HepG2 (cell line): ENCODE results near the gene IL6R. TPM values are rescaled to one million over a fixed set of nuclear protein-coding genes. Genes with fewer than 3 reads are reported as not detected.

Source experiments
- BCL6 ChIP-seq: IDR thresholded peaks from 2 replicates; pipeline ENCODE4 v1.6.1; 2016; ENCODE audit warnings: missing genetic modification reagents, missing compliant biosample characterization
- DBP ChIP-seq: sonication (generic); formaldehyde crosslinking; IDR thresholded peaks from 2 replicates; pipeline ENCODE4 v1.4.0; 2020; ENCODE audit warnings: missing genetic modification reagents; ENCODE audit errors: not compliant biosample characterization
- DNMT1 ChIP-seq: sonication (generic); formaldehyde crosslinking; IDR thresholded peaks from 2 replicates; pipeline ENCODE4 v1.5.1; 2020; ENCODE audit warnings: mild to moderate bottlenecking, missing genetic modification reagents
- HIVEP1 ChIP-seq: sonication (generic); formaldehyde crosslinking; IDR thresholded peaks from 2 replicates; pipeline ENCODE4 v1.4.0; 2020; ENCODE audit warnings: mild to moderate bottlenecking, missing genetic modification reagents
- JDP2 ChIP-seq: sonication (generic); formaldehyde crosslinking; IDR thresholded peaks from 2 replicates; pipeline ENCODE4 v1.8.1; 2022; ENCODE audit warnings: missing genetic modification reagents, borderline replicate concordance
- KLF16 ChIP-seq, 2 experiments: sonication (generic) in 1 of 2; formaldehyde crosslinking in 1 of 2; IDR thresholded peaks; 2 replicates each; pipeline versions ENCODE4 v1.6.1 to v1.8.0; 2016 to 2023; ENCODE audit warnings: missing genetic modification reagents in 2 of 2, missing compliant biosample characterization in 1 of 2
- MAFK ChIP-seq, 2 experiments: IDR thresholded peaks in 1 of 2; conservative IDR thresholded peaks in 1 of 2; 2 replicates each; pipeline ENCODE4 v1.6.1; 2011; ENCODE audit warnings: improper control_type of control experiment in 2 of 2, low read length in 2 of 2
- NONO ChIP-seq, 2 experiments: fragments of 450-650 bp in 1 of 2; sonication (generic) in 1 of 2; formaldehyde crosslinking in 1 of 2; IDR thresholded peaks in 1 of 2; conservative IDR thresholded peaks in 1 of 2; 2 replicates each; pipeline versions ENCODE4 v1.6.1 to v1.8.0; 2017 to 2022; ENCODE audit warnings: mild to moderate bottlenecking in 1 of 2, missing genetic modification reagents in 1 of 2, moderate library complexity in 1 of 2
- PITX1 ChIP-seq: sonication (generic); formaldehyde crosslinking; IDR thresholded peaks from 2 replicates; pipeline ENCODE4 v1.5.1; 2020; ENCODE audit warnings: mild to moderate bottlenecking, missing genetic modification reagents
- SKI ChIP-seq: fragments of 450-650 bp; IDR thresholded peaks from one replicate; pipeline ENCODE4 v1.6.1; 2018; ENCODE audit warnings: mild to moderate bottlenecking; ENCODE audit not compliant: partially characterized antibody
- SRSF4 ChIP-seq: fragments of 200-400 bp; formaldehyde crosslinking; IDR thresholded peaks from one replicate; pipeline ENCODE4 v1.6.1; 2018; ENCODE audit warnings: mild to moderate bottlenecking, low read depth, low read length, moderate library complexity; ENCODE audit not compliant: poor library complexity, severe bottlenecking
- SUZ12 ChIP-seq: fragments of 150-350 bp; IDR thresholded peaks from 2 replicates; pipeline ENCODE4 v1.6.1; 2014; ENCODE audit warnings: low read depth, low read length
- TFDP2 ChIP-seq: sonication (generic); formaldehyde crosslinking; IDR thresholded peaks from 2 replicates; pipeline ENCODE4 v1.4.0; 2020; ENCODE audit warnings: missing genetic modification reagents
- ZNF143 ChIP-seq: sonication (generic); formaldehyde crosslinking; IDR thresholded peaks from 2 replicates; pipeline ENCODE4 v1.4.0; 2020; ENCODE audit warnings: missing genetic modification reagents
- ZNF253 ChIP-seq: sonication (generic); formaldehyde crosslinking; IDR thresholded peaks from 2 replicates; pipeline ENCODE4 v1.8.0; 2022; ENCODE audit warnings: mild to moderate bottlenecking, missing genetic modification reagents, borderline replicate concordance
- ZNF432 ChIP-seq: sonication (generic); formaldehyde crosslinking; IDR thresholded peaks from 2 replicates; pipeline ENCODE4 v1.5.0; 2020; ENCODE audit warnings: missing genetic modification reagents, mild to moderate bottlenecking, borderline replicate concordance
- ZSCAN12 ChIP-seq: sonication (generic); formaldehyde crosslinking; IDR thresholded peaks from 2 replicates; pipeline ENCODE4 v1.9.0; 2021; ENCODE audit warnings: mild to moderate bottlenecking, missing genetic modification reagents
- polyA plus RNA-seq, 8 experiments: library from polyadenylated mRNA; depleted of rRNA in 3 of 8; stranded (reverse) in 7 of 8; unstranded in 1 of 8; fragments of >200 nt; fragmentation: Illumina TruSeq in 4 of 8; extraction: Trizol in 4 of 8; gene quantifications; 2 replicates each; pipeline versions ENCODE4 v1.2.1 to v1.2.3, GENCODE V29; 2011 to 2016; ENCODE audit warnings: low read depth in 4 of 8, missing spikeins in 1 of 8, mixed read lengths in 1 of 8; ENCODE audit not compliant: insufficient read depth in 1 of 8
- total RNA-seq, 5 experiments: library from RNA; depleted of rRNA; stranded (reverse); fragments of >200 nt; fragmentation: Illumina TruSeq; extraction: Trizol; gene quantifications; 2 replicates each; pipeline ENCODE4 v1.2.3, GENCODE V29; 2016; ENCODE audit warnings: low read depth in 1 of 5
- TF ChIP-seq, protein P1 (sequence below): IDR thresholded peaks from 2 replicates; pipeline ENCODE4 v1.6.1; 2016
- TF ChIP-seq, protein P2 (sequence below): sonication (generic); formaldehyde crosslinking; IDR thresholded peaks from 2 replicates; pipeline ENCODE4 v1.4.0; 2020; ENCODE audit warnings: missing genetic modification reagents, borderline replicate concordance
- TF ChIP-seq, protein P3 (sequence below): IDR thresholded peaks from 2 replicates; pipeline ENCODE4 v1.6.1; 2012; ENCODE audit warnings: low read depth, low read length, improper control_type of control experiment
- TF ChIP-seq, protein P4 (sequence below): sonication (generic); formaldehyde crosslinking; IDR thresholded peaks from 2 replicates; pipeline ENCODE4 v1.8.1; 2022; ENCODE audit warnings: mild to moderate bottlenecking, missing genetic modification reagents

The IL6R gene
- total and polyA plus RNA-seq, 2 of the 13 experiments (the other 11 are each of a cell fraction or from before 2014, with no cell fraction given) = 5.0 to 24.5 TPM

DNA sequence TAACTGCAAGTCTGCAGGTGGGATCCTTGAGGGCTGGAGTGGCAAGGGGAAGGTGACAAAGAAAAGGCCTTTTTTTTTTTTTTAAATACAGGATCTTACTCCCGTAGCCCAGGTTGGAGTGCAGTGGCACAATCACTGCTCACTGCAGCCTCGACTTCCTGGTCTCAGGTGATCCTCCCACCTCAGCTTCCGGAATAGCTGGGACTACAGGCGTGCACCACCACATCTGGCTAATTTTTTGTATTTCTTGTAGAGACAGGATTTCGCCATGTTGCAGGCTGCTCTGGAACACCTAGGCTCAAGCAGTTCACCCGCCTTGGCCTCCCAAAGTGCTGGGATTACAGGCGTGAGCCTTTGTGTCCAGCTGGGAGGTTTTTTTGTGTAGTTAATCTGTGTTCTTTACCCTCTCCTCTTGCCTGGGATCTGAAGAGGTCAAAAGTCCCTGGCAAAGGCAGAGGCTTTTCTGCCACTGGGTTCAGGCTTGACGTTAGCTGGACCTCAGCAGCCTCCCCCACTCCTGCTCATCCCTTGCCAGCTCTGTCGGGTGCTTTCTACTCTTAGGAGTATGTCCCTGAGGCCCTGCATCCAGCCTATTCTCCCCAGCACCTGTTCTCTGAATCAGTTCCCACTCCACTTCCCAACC is 5.2 kb downstream of the IL6R start (continued):
- TF ChIP-seq KLF16 (CRISPR knock-in tag; IDR thresholded peaks at IDR 0.05) = no peak
- TF ChIP-seq, protein P1, sequence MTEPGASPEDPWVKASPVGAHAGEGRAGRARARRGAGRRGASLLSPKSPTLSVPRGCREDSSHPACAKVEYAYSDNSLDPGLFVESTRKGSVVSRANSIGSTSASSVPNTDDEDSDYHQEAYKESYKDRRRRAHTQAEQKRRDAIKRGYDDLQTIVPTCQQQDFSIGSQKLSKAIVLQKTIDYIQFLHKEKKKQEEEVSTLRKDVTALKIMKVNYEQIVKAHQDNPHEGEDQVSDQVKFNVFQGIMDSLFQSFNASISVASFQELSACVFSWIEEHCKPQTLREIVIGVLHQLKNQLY (CRISPR knock-in tag) = no peak
- peak; percentile 74; the same call in 1 of the 2 replicates for TF ChIP-seq PITX1
- TF ChIP-seq BCL6 (CRISPR knock-in tag) = no peak
- no peak for TF ChIP-seq NONO (IDR thresholded peaks at IDR 0.05)
- no peak for TF ChIP-seq NONO (CRISPR knock-in tag; conservative IDR thresholded peaks at IDR 0.05)
- no peak for TF ChIP-seq SKI
- no peak for TF ChIP-seq ZNF253 (CRISPR knock-in tag)
- no peak for TF ChIP-seq MAFK (conservative IDR thresholded peaks at IDR 0.05 in 1 of 2, IDR thresholded peaks at IDR 0.05 in 1 of 2; ENCODE audit: low read length in 2 of 2)
- no peak for TF ChIP-seq TFDP2 (CRISPR knock-in tag)
- no peak for TF ChIP-seq SRSF4
- no peak for TF ChIP-seq DBP (CRISPR knock-in tag)
- TF ChIP-seq, protein P2, sequence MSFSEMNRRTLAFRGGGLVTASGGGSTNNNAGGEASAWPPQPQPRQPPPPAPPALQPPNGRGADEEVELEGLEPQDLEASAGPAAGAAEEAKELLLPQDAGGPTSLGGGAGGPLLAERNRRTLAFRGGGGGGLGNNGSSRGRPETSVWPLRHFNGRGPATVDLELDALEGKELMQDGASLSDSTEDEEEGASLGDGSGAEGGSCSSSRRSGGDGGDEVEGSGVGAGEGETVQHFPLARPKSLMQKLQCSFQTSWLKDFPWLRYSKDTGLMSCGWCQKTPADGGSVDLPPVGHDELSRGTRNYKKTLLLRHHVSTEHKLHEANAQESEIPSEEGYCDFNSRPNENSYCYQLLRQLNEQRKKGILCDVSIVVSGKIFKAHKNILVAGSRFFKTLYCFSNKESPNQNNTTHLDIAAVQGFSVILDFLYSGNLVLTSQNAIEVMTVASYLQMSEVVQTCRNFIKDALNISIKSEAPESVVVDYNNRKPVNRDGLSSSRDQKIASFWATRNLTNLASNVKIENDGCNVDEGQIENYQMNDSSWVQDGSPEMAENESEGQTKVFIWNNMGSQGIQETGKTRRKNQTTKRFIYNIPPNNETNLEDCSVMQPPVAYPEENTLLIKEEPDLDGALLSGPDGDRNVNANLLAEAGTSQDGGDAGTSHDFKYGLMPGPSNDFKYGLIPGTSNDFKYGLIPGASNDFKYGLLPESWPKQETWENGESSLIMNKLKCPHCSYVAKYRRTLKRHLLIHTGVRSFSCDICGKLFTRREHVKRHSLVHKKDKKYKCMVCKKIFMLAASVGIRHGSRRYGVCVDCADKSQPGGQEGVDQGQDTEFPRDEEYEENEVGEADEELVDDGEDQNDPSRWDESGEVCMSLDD = no peak
- TF ChIP-seq ZNF143 (CRISPR knock-in tag) = no peak
- TF ChIP-seq, protein P3, sequence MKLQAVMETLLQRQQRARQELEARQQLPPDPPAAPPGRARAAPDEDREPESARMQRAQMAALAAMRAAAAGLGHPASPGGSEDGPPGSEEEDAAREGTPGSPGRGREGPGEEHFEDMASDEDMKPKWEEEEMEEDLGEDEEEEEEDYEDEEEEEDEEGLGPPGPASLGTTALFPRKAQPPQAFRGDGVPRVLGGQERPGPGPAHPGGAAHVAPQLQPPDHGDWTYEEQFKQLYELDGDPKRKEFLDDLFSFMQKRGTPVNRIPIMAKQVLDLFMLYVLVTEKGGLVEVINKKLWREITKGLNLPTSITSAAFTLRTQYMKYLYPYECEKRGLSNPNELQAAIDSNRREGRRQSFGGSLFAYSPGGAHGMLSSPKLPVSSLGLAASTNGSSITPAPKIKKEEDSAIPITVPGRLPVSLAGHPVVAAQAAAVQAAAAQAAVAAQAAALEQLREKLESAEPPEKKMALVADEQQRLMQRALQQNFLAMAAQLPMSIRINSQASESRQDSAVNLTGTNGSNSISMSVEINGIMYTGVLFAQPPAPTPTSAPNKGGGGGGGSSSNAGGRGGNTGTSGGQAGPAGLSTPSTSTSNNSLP = no peak
- TF ChIP-seq DNMT1 (CRISPR knock-in tag) = no peak
- no peak for TF ChIP-seq HIVEP1
- no peak for TF ChIP-seq ZNF432
- TF ChIP-seq, protein P4, sequence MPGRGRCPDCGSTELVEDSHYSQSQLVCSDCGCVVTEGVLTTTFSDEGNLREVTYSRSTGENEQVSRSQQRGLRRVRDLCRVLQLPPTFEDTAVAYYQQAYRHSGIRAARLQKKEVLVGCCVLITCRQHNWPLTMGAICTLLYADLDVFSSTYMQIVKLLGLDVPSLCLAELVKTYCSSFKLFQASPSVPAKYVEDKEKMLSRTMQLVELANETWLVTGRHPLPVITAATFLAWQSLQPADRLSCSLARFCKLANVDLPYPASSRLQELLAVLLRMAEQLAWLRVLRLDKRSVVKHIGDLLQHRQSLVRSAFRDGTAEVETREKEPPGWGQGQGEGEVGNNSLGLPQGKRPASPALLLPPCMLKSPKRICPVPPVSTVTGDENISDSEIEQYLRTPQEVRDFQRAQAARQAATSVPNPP (CRISPR knock-in tag) = no peak
- no peak for TF ChIP-seq ZSCAN12
- TF ChIP-seq SUZ12 = no peak
- no peak for TF ChIP-seq JDP2 (CRISPR knock-in tag)
